GM12878 (cell line): Measurements from ENCODE around the gene UBASH3B. TPM values are rescaled to one million over a fixed set of nuclear protein-coding genes. Genes with fewer than 3 reads are reported as not detected.

ENCODE experiments used
- ATAC-seq: fragments of 200-7000 bp; cut with Tn5 transposase; 3 replicates; pipeline ENCODE4 v1.9.1; 2020; ENCODE audit warnings: mild to moderate bottlenecking, moderate library complexity
- BruUV-seq: library from RNA; stranded (reverse); fragments of 400-500 nt; replicated peaks from 2 replicates; lab custom pipeline; 2021; lab: Mats Ljungman, UMichigan
- CTCF ChIA-PET: fragments of 300-600 bp; sonication (Branson Sonifier 250); formaldehyde crosslinking; extraction: SDS; loops from one replicate; lab custom pipeline; 2021; ENCODE audit warnings: inconsistent platforms; lab: Yijun Ruan, JAX
- POLR2A ChIA-PET: fragments of 350-600 bp; formaldehyde crosslinking; extraction: SDS; loops from one replicate; lab custom pipeline; 2021; ENCODE audit warnings: inconsistent platforms; lab: Charles Lee
- RAD21 ChIA-PET: fragments of 300-600 bp; sonication (Branson Sonifier 250); formaldehyde crosslinking; loops from one replicate; lab custom pipeline; 2023; ENCODE audit warnings: antibody characterized with exemption; ENCODE audit not compliant: unreplicated experiment; lab: Charles Lee
- SMC1A ChIA-PET: fragments of 300-600 bp; sonication (Branson Sonifier 250); formaldehyde crosslinking; loops from one replicate; lab custom pipeline; 2023; ENCODE audit not compliant: unreplicated experiment, uncharacterized antibody; lab: Charles Lee
- DNase-seq: peaks from one replicate; pipeline ENCODE4 v3.0.0-alpha.2; 2011; ENCODE audit warnings: low read depth, low spot score
- FAIRE-seq: peaks from 3 replicates; lab custom pipeline; 2011; peaks lifted over from hg19 to GRCh38; lab: Jason Lieb, UNC
- H2AFZ ChIP-seq: 2 replicates; pipeline ENCODE4 v1.6.0; 2011; ENCODE audit warnings: low read depth, low read length, control low read depth; ENCODE audit not compliant: control insufficient read depth
- H3K27ac ChIP-seq: 2 replicates; pipeline ENCODE4 v1.5.1; 2011; ENCODE audit warnings: control low read depth; ENCODE audit not compliant: control insufficient read depth, insufficient read depth
- H3K27me3 ChIP-seq, 2 experiments: replicated peaks in 1 of 2; 2 replicates each; pipeline versions ENCODE4 v1.6.0 to v1.6.1; 2011; ENCODE audit warnings: low read length in 1 of 2; ENCODE audit not compliant: control insufficient read depth in 2 of 2, insufficient read depth in 2 of 2
- H3K36me3 ChIP-seq, 2 experiments: 2 replicates each; pipeline ENCODE4 v1.5.1; 2011; ENCODE audit warnings: low read length in 1 of 2; ENCODE audit not compliant: control insufficient read depth in 2 of 2, insufficient read depth in 2 of 2
- H3K4me1 ChIP-seq: 2 replicates; pipeline ENCODE4 v1.6.1; 2011; ENCODE audit warnings: mild to moderate bottlenecking, low read length, moderate library complexity, mixed read lengths; ENCODE audit not compliant: control insufficient read depth, insufficient read depth
- H3K4me2 ChIP-seq: 2 replicates; pipeline ENCODE4 v1.6.0; 2011; ENCODE audit warnings: control low read depth; ENCODE audit not compliant: control insufficient read depth, insufficient read depth
- H3K4me3 ChIP-seq: fragments of 200-600 bp; sonication (generic); 2 replicates; pipeline ENCODE4 v1.5.1; 2016
- H3K79me2 ChIP-seq: 2 replicates; pipeline ENCODE4 v1.6.0; 2011; ENCODE audit warnings: low read length; ENCODE audit not compliant: control insufficient read depth, insufficient read depth
- H3K9ac ChIP-seq: 2 replicates; pipeline ENCODE4 v1.8.0; 2011; ENCODE audit warnings: low read length, control low read depth, mixed read lengths; ENCODE audit not compliant: control insufficient read depth, insufficient read depth
- H3K9me3 ChIP-seq: replicated peaks from 3 replicates; pipeline ENCODE4 v1.5.1; 2011; ENCODE audit warnings: mild to moderate bottlenecking, low read length; ENCODE audit not compliant: control insufficient read depth, insufficient read depth
- H4K20me1 ChIP-seq: 2 replicates; pipeline ENCODE4 v1.6.0; 2011; ENCODE audit not compliant: control insufficient read depth, insufficient read depth
- EGR1 ChIP-seq, 2 experiments: IDR thresholded peaks; 1 replicate in 1 of 2; 2 replicates in 1 of 2; pipeline ENCODE4 v1.6.1; 2011 to 2012; ENCODE audit warnings: low read depth in 2 of 2, low read length in 2 of 2, borderline replicate concordance in 1 of 2, mild to moderate bottlenecking in 1 of 2, moderate library complexity in 1 of 2
- PBX3 ChIP-seq: IDR thresholded peaks from 2 replicates; pipeline ENCODE4 v1.6.1; 2011; ENCODE audit warnings: mild to moderate bottlenecking, low read depth, low read length, moderate library complexity; ENCODE audit not compliant: insufficient replicate concordance
- RB1 ChIP-seq: fragments of 450-650 bp; formaldehyde crosslinking; IDR thresholded peaks from 2 replicates; pipeline ENCODE4 v1.6.1; 2017; ENCODE audit warnings: mild to moderate bottlenecking, borderline replicate concordance
- SMARCA5 ChIP-seq: fragments of 450-650 bp; IDR thresholded peaks from 2 replicates; pipeline ENCODE4 v1.6.1; 2017; ENCODE audit warnings: mild to moderate bottlenecking
- STAT1 ChIP-seq: fragments of 450-650 bp; conservative IDR thresholded peaks from 2 replicates; pipeline ENCODE4 v1.6.1; 2014; ENCODE audit warnings: antibody characterized with exemption, mild to moderate bottlenecking
- USF1 ChIP-seq: IDR thresholded peaks from 2 replicates; pipeline ENCODE4 v1.6.1; 2011; ENCODE audit warnings: borderline replicate concordance, low read depth, mild to moderate bottlenecking, moderate library complexity, mixed read lengths, low read length; ENCODE audit not compliant: insufficient read depth; ENCODE audit errors: extremely low read length
- ZNF622 ChIP-seq: fragments of 450-650 bp; IDR thresholded peaks from 2 replicates; pipeline ENCODE4 v1.6.1; 2017; ENCODE audit warnings: mild to moderate bottlenecking, inconsistent platforms
- WGBS: methylation state at CpG from one replicate; pipeline ENCODE4 v1.1.6; 2016; ENCODE audit warnings: low lambda C conversion rate; ENCODE audit not compliant: insufficient replicate concordance, insufficient coverage; ENCODE audit errors: missing lambda C conversion rate; 5-methylcytosine and 5-hydroxymethylcytosine counted together
- in situ Hi-C: fragments of 300-500 bp; cut with MboI; formaldehyde crosslinking; loops from 9 replicates; pipeline ENCODE4 v1.14.3; 2018; ENCODE audit warnings: mixed read lengths
- intact Hi-C: fragments of 100-400 bp; cut with micrococcal nuclease; formaldehyde crosslinking; loops from one replicate; pipeline ENCODE4 v1.14.2; 2022; ENCODE audit not compliant: unreplicated experiment
- polyA plus RNA-seq, 11 experiments: library from polyadenylated mRNA; depleted of rRNA in 4 of 11; unstranded in 6 of 11; stranded (reverse) in 5 of 11; fragments of >200 nt; fragmentation: Nextera tagmentation in 4 of 11; fragmentation: Illumina TruSeq in 1 of 11; extraction: Ambion mirVana in 4 of 11; extraction: Trizol in 1 of 11; gene quantifications; 1 replicate in 1 of 11; 2 replicates in 10 of 11; pipeline versions ENCODE4 v1.2.1 to v1.2.3, GENCODE V29; 2011 to 2016; ENCODE audit warnings: inconsistent platforms in 2 of 11, missing spikeins in 2 of 11, low read depth in 1 of 11
- total RNA-seq, 4 experiments: library from RNA; depleted of rRNA in 3 of 4; stranded (reverse); fragments of >200 nt in 3 of 4; fragmentation: Illumina TruSeq in 1 of 4; extraction: Trizol in 1 of 4; gene quantifications; 2 replicates each; pipeline versions ENCODE4 v1.2.1 to v1.2.3, GENCODE V29; 2013 to 2021

The UBASH3B gene
- total and polyA plus RNA-seq, 10 of the 15 experiments (the other 5 are each of a cell fraction or from before 2014, with no cell fraction given), result 0.18 to 3.3 (median 0.57) TPM

GRCh38 chr11:122720107-122720881 is 64.8 kb downstream of the UBASH3B start (continued):
- TF ChIP-seq USF1, result no peak

- no peaks in the 10 kb centered on the region for H4K20me1 ChIP-seq
- POLR2A ChIA-PET, result interaction anchor here (0.6 kb wide), 2 partner anchors 24 to 264 kb away, joined by 4 read pairs; no protein-coding TSS in a partner anchor
- DNase-seq (no peak), ATAC-seq (no peak)
- H3K9ac ChIP-seq, result no peak overlapping the region
- RAD21 ChIA-PET, result interaction anchor here (0.8 to 1.1 kb wide), 2 partner anchors 33 to 1027 kb away, joined by 3 read pairs; no protein-coding TSS in a partner anchor
- TF ChIP-seq SMARCA5, result no peak
- TF ChIP-seq ZNF622, result no peak
- TF ChIP-seq EGR1 (IDR thresholded peaks at IDR 0.05; ENCODE audit: borderline replicate concordance in 1 of 2, low read depth in 2 of 2, low read length in 2 of 2), result no peak
- no peak for TF ChIP-seq RB1
- no peak for TF ChIP-seq STAT1
- no peak for TF ChIP-seq PBX3
- TF ChIP-seq, all 136 proteins: peak for 0
- intact Hi-C loops (no loop called here), in situ Hi-C loops (no loop called here)
- H3K4me3 ChIP-seq, result no peak overlapping the region
- H3K27ac ChIP-seq, result no peak overlapping the region
- H2AFZ ChIP-seq, result no peak overlapping the region
- FAIRE-seq, result no peak
- no TSS peak for BruUV-seq
- no peaks in the 10 kb centered on the region for H3K9me3 ChIP-seq
- WGBS, result 37% methylated on average over 5 of the region's 5 CpGs
- H3K4me1 ChIP-seq, result peaks cover 21% of the 10 kb centered on the region
- H3K36me3 ChIP-seq, result no peaks in the 10 kb centered on the region
- SMC1A ChIA-PET, result interaction anchor here (1.1 kb wide), 1 partner anchor 25 kb away, joined by 3 read pairs; no protein-coding TSS in a partner anchor
- H3K79me2 ChIP-seq, result no peaks in the 10 kb centered on the region
- CTCF ChIA-PET, result interaction anchor here (2.3 kb wide), 1 partner anchor 33 kb away, joined by 12 read pairs; no protein-coding TSS in a partner anchor
- no peak overlapping the region for H3K4me2 ChIP-seq
- peaks cover 0 to 1% of the 10 kb centered on the region in 2 experiments; a peak in 3 of 4 replicates for H3K27me3 ChIP-seq
Observed at GRCh38 chr11:122721201-122721963, 65.9 kb downstream of the UBASH3B start.
